SH-SY5Y (cell line): ENCODE data around the gene PPP2R5A.

ENCODE experiments used
- GATA2 ChIP-seq: IDR thresholded peaks from 2 replicates; pipeline ENCODE4 v1.6.1; 2011; ENCODE audit warnings: mild to moderate bottlenecking, low read depth, low read length
- GATA3 ChIP-seq: IDR thresholded peaks from 2 replicates; pipeline ENCODE4 v1.6.1; 2011; ENCODE audit warnings: low read depth, mild to moderate bottlenecking, low read length, moderate library complexity

DNA sequence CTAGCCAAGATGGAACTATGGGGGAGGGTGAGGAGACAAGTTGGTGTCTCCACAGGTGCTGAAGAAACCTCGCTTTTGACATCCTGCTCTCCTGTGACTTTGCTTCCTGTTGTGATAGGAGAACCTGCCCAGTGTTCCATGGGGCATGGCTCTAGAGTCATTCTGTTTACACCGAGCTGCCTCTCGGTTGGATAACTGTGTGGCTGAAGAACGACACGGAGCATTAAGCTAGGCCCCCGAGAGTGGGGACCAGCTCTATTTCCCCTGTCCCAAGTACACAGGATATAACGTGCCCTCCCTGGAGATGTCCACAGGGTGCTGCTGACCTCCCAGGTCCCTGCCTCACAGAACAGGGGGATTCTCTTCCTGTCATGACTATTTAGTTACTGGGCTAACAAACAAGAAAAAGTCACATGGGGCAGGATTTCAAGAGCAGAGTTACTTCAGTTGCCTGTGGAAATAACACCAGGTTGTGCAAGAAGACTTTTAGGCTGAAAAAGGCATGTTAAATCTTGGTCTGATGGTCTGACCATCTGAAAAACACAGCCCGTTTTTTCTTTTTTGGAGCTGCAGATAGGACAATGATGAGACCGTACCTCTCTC, 29.4 kb upstream of the PPP2R5A start:
- no peak for TF ChIP-seq GATA2
- TF ChIP-seq GATA3 = no peak
